ENCODE results near the gene EIF1AD. TPM values are rescaled to one million over a fixed set of nuclear protein-coding genes. Genes with fewer than 3 reads are reported as not detected.
A peak's percentile ranks its signal among the peaks of the same experiment; 100 is the strongest.
"Not testable (repeated sequence)": the region's sequence is repeated elsewhere in the genome, so short reads cannot be mapped to it uniquely, and the experiment has no call there.

EIF1AD gene
- total RNA-seq, 1 donor from 2014 or later = 58.0 TPM

DNA sequence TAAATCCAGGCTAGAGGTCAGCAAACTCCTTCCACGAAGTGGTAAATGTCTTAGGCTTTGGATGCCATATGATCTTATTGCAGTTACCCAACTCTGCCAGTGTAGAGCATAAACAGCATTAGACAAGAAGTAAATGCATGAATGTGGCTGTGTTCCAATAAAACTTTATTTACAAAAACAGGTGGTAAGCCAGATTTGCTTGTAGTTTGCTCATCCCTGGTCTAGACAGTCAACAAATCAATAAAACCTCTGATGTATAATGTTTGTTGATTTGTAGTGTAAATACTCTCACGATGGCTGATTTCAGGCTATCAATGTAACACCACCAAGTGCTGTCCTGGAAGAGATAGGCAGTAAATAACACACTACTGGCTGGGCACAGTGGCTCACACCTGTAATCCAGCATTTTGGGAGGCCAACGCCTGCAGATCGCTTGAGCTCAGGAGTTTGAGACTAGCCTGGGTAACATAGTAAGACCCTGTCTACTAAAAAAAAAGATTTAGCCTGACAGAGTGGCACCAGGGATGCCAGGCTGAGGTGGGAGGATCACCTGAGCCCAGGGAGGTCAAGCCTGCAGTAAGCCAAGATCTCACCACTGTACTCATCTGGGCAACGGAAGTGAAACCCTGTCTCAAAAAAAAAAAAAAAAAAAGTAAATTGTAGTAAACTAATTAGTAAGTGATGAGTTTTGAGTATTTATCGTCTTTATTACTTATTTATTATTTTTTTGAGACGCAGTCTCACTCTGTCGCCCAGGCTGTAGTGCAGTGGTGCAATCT is 31.2 kb upstream of the EIF1AD start:
- no peaks in the 10 kb centered on the region for H3K4me1 Mint-ChIP-seq
- H3K9me3 Mint-ChIP-seq = peaks cover 6% of the 10 kb centered on the region
- no peak overlapping the region for H3K27ac Mint-ChIP-seq (ENCODE audit: unreplicated experiment)
- no peak overlapping the region for H3K4me3 Mint-ChIP-seq
- no peak for DNase-seq (ENCODE audit: low read depth, low spot score)
- peaks cover 13% of the 10 kb centered on the region for H3K27me3 Mint-ChIP-seq (ENCODE audit: low read depth)
- TF ChIP-seq, protein P1, sequence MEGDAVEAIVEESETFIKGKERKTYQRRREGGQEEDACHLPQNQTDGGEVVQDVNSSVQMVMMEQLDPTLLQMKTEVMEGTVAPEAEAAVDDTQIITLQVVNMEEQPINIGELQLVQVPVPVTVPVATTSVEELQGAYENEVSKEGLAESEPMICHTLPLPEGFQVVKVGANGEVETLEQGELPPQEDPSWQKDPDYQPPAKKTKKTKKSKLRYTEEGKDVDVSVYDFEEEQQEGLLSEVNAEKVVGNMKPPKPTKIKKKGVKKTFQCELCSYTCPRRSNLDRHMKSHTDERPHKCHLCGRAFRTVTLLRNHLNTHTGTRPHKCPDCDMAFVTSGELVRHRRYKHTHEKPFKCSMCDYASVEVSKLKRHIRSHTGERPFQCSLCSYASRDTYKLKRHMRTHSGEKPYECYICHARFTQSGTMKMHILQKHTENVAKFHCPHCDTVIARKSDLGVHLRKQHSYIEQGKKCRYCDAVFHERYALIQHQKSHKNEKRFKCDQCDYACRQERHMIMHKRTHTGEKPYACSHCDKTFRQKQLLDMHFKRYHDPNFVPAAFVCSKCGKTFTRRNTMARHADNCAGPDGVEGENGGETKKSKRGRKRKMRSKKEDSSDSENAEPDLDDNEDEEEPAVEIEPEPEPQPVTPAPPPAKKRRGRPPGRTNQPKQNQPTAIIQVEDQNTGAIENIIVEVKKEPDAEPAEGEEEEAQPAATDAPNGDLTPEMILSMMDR (conservative IDR thresholded peaks at IDR 0.05) = no peak
- no peaks in the 10 kb centered on the region for H3K36me3 Mint-ChIP-seq (ENCODE audit: low read depth)

DNA sequence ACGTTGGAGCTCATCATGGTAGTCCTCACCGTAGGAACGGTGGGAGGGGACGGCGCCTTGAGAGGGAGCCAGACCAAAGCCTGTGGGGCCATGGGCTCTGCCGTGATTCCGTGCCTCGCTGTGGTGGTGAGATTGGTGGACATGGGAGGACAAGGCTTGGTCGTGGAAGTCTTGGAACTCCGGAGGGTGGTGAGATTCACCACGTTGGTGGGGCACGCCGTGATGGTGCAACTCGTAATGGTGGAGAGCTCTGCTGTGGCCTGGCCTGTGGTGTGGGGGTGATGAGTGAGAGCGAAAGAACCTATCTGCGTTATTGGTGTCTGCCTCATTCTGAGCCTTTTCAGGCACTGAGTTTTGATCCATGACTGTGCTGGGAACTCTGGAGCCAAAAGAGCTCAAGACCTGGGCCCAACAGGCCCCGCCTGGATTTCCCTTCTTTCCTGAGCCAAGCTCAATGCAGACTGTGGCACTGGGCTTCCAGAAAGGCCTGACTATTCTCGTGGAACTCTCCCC is 24.1 kb upstream of the EIF1AD start, which contains the start of gene CATSPER1:
Gene CATSPER1, minus strand, starts transcription at position 463 of the 513 bp plus-strand sequence. Its CDS starts 100 bp downstream, at position 363.
- Mint-ChIP-seq H3K4me3 (no peak within 1 kb of the TSS), H3K36me3 (ENCODE audit: low read depth) (no peaks in the 10 kb centered on the region), H3K4me1 (peaks cover 4% of the 10 kb centered on the region)

DNA sequence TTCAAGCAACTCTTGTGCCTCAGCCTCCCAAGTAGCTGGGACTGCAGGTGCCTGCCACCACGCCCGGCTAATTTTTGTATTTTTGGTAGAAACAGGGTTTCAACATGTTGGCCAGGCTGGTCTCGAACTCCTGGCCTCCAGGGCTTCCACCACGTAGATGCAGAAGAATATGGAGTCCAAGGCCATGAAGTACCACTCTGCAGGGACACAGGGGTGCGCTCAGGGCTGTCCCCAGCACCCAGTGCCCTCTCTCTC is 21.2 kb upstream of the EIF1AD start:
- H3K4me1 Mint-ChIP-seq; H3K36me3 Mint-ChIP-seq (ENCODE audit: low read depth); H3K4me3 Mint-ChIP-seq; DNase-seq (ENCODE audit: low read depth, low spot score); H3K9me3 Mint-ChIP-seq; H3K27ac Mint-ChIP-seq (ENCODE audit: unreplicated experiment): not testable (repeated sequence)
- peaks cover 14% of the 10 kb centered on the region for H3K27me3 Mint-ChIP-seq (ENCODE audit: low read depth)

More for the DNA sequence above, 24.1 kb upstream of the EIF1AD start, which contains the start of gene CATSPER1:
- H3K9me3 Mint-ChIP-seq = no peaks in the 10 kb centered on the region
- no peak within 1 kb of the TSS for H3K27ac Mint-ChIP-seq (ENCODE audit: unreplicated experiment)
- peaks cover 16% of the 10 kb centered on the region for H3K27me3 Mint-ChIP-seq (ENCODE audit: low read depth)
- TF ChIP-seq, protein P1 (conservative IDR thresholded peaks at IDR 0.05) = no peak
- DNase-seq (ENCODE audit: low read depth, low spot score) = no peak

DNA sequence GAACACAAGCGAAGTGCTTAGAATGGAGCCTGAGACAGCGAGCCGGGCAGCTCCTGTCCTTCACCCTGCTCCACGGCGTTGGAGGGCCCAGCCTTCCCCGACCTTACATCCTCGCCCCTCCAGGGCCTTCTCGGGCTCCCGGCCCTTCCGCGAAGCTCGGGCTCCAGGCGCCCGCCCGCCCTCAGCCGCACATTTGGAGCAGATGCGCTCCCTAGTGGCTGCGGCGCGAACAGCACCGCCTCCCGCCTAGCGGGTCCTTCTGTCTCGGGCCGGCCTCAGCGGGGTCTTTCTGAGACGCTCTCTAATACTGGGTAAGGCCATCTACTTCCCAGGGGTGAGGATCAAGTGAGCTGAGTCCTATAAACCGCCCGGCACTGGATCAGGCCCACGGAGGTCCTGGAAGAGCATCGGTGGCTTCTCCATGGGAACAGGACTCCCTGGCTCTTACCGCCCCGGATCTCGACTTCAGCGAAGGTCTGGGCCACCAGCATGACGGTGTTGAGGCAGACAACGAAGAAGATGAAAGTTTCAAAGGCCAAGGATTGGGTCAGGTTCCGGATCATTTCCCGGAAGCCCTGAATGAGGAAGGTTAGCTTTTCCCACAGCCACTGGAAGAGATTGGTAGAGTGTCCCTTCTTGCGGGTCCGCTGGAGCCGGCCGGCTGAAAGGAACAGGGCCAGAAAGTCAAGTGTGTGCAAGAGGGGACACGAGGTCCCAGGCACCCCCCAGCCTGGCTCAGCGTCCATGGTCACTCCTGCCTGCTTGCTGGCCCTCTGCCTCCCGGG is 20.6 kb upstream of the EIF1AD start:
- Mint-ChIP-seq H3K27me3 (ENCODE audit: low read depth) (peaks cover 9% of the 10 kb centered on the region), H3K36me3 (ENCODE audit: low read depth) (no peaks in the 10 kb centered on the region), H3K27ac (ENCODE audit: unreplicated experiment) (no peak overlapping the region), H3K9me3 (no peaks in the 10 kb centered on the region), H3K4me1 (peaks cover 4% of the 10 kb centered on the region), H3K4me3 (no peak overlapping the region)
- TF ChIP-seq, protein P1 (conservative IDR thresholded peaks at IDR 0.05) = peak; percentile 94
- DNase-seq (ENCODE audit: low read depth, low spot score) = peak; percentile 96

DNA sequence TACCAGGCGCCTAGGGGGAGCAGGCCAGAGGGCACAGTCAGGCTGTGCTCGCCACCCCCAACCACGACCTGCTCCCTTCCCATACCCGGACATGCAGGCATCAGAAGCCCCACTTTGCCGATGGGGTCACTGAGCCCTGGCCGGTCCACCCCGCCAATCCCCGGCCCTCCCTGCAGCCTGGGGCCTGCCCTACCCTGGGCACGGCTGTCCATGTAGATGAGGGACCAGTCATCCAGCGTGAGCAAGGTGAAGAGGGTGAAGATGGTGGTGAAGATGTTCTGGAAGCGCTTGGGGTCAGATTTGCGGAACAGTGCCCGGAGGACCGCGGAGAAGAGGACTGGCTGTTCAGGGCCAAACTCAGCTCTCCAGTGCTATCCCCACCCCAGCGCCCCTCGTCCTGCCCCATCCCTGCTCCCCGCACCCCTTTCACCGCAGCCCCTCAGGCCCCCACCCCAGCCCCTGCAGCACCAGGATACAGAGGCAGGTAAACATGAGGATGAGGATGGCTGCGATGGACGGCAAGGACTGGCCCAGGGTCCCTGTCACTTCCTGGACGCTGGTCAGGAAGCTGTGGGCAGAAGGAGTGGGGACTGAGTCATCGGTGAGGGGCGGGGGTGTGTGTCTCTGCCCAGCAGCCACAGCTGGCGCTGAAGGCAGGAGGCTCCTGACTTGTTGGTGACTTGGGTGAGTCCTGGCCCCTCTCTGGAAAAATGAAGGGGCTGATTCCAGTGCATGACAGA is 18.8 kb upstream of the EIF1AD start:
- DNase-seq (ENCODE audit: low read depth, low spot score) = no peak
- Mint-ChIP-seq H3K27me3 (ENCODE audit: low read depth) (peaks cover 9% of the 10 kb centered on the region), H3K9me3 (no peaks in the 10 kb centered on the region), H3K4me3 (no peak overlapping the region), H3K4me1 (peaks cover 4% of the 10 kb centered on the region), H3K36me3 (ENCODE audit: low read depth) (no peaks in the 10 kb centered on the region), H3K27ac (ENCODE audit: unreplicated experiment) (no peak overlapping the region)
- TF ChIP-seq, protein P1 (conservative IDR thresholded peaks at IDR 0.05) = no peak
